Mucosa of gallbladder (tissue), 1 donor: ENCODE data around the gene EYS. TPM values are rescaled to one million over a fixed set of nuclear protein-coding genes. Genes with fewer than 3 reads are reported as not detected.
"Not testable (repeated sequence)": the region's sequence is repeated elsewhere in the genome, so short reads cannot be mapped to it uniquely, and the experiment has no call there.

ENCODE experiments used
- DNase-seq: peaks from one replicate; pipeline ENCODE4 v3.0.0-alpha.2; 2020; ENCODE audit warnings: low spot score
- total RNA-seq: library from RNA; stranded (reverse); gene quantifications from one replicate; pipeline ENCODE4 v1.2.1, GENCODE V29; 2021
- donor health status: DM: no; HTN: no; CAD: no.

The EYS gene
- total RNA-seq, 1 donor from 2014 or later, result not detected

DNA sequence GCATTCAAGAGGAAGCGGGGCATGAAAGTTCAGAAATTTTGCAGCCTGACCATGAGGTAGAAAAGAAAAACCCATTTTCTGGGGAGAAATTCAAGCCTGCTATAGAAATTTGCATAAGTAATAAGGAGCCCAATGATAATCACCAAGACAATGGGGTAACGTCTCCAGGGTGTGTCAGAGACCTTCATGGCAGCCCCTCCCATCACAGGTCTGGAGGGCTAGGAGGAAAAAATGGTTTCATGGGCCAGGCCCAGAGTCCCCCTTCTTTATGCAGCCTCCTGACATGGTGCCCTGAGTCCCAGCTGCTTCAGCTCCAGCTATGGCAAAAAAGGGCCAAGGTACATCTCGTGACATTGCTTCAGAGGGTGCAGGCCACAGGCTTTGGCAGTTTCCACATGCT is 618.5 kb downstream of the EYS start:
- no peak for DNase-seq

DNA sequence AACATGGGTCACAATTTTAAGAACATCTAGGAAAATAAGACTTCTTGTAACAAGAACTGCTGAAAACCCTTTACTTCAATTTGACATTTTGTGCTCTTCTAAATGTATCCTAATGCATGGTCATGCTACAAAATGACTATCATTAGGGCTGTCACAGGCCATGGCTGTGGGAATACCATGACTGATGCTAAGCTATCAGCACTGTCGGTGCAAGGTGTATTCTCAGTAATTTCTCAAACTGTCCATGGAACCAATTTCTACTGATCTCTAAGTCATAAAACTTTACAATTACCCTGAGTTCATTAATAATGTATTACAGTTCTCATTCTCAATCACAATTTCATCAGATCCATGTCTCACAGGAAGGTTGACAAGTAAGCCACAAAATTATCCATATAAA is 625.3 kb downstream of the EYS start:
- DNase-seq, result no peak

DNA sequence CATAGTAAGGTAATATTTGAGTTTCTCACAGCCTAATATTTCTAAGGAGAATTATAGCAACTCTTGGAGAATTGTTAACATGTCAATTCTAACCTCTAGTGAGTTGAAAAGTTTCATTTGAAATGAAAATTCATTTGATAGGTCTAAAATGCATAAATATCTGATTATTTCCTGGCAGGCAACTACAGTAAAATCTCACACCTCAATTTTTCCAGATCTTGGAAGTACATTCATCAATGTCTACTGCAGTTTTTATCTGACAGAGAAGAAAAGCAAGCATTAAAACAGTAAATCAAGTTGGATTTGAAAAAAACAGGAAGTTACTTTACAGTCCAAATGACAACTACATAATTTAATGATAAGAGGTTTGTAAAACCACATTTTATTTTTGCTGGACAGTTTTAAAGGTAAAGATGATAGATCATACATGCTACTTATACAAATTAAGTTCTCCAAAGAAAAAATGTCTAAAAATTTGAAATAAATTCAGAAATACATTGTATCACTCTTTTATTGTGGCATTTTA is 631.3 kb downstream of the EYS start:
- DNase-seq, result no peak

DNA sequence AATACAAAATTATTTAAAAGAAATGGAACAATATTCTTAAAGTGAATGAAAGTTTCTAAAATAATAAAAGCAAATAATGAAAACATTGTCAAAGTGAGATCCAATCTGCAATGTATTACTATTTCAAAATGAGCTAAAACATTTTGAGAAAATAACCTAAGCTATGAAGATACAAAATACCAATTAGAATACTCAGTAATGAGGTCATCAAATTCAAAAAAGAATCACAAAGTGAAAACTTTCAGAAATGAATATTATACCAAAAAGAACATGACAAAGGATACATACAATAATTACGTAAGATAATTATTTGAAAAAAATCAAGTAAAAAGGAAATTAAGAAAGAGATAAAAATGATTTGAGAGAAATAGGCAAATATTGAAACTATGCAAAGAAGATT is 634.5 kb downstream of the EYS start:
- no peak for DNase-seq

DNA sequence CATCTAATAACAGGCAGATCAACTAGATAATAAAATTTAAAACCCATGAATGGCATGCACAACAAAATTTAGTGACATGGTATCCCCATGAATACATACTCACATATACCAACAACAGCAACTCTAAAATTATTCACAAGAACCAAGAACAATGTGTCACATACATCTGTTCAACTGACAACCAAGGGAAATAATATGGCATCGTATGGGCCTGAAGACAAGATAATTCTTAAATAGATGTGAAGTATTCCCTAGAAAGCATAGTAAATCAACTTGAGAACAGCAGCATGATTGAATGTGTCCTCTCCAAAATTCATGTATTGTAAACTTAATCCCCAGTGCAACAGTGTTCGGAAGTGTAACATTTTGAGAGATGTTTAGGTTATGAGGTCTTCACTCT is 635.5 kb downstream of the EYS start:
- no peak for DNase-seq

DNA sequence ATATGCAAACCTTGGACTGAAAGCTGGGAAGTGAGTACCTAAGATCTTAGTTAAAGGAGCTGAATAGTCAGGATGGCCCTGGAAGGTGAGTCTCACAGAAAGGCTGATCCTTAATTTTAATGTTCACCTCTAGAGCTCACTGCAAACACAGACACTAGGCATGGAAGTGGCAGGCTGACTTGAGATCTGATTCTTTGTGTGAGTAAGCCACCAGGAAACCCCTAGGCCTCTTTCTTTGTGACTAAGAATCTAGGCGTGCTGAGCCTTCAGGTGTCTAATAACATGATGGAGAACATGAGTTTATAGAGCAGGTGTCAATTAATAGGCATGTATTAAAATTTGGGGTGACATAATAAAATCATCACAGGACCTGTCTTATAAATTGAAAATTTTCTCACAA is 642.2 kb downstream of the EYS start:
- no peak for DNase-seq

DNA sequence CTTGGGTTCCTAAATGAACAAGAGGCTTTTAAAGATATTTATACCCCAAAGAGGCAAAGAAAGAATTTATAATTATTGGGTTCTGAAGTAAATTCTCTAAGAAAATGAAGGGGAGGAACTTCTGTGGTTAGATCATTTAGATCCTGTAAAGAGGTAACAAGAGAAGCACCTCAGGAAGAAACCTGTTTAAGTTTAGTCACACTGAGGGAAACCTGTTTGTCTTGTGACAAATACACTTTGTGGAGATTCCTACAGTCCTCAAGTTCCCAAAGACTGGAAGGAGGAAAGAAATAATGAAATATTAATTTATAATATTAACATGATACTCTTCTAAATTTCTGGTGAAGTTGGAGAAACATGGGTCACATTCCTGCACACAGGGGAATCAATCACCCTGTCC is 647.5 kb downstream of the EYS start:
- no peak for DNase-seq

DNA sequence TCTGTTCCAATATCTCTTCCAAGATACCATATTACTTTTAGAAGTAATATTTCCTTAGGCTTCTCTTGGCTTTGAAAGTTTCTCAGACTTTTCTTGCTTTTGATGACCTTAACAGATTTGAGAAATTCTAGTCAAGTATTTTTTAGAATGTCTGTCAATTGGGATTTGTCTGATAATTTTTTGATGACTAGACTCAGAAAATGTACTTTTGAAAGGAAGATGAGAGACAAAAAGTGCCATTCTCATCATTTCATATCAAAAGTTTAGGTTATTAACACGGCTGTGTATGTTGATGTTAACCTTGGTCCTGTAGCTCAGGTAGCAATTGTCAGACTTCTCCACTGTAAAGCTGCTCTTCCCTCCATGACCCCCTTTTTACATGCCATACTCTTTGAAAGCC is 651.5 kb downstream of the EYS start:
- no peak for DNase-seq

DNA sequence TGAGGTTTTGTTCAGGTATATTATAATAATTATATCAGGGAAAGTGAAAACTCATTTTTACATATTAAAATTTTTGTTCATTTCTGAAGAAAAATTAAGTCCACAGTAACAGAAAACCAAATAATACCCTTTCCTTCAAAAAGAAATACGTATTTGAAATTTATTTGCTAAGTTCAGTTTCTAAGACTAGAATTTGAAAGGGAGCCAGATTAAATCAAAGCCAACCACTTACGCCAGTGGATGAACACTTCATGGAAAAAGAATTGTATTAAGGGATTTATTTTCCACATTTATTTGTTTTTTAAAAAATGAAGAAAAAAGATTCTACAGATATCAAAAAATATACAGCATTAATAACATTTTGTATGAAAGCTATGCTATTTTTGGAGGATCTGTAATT is 654.4 kb downstream of the EYS start:
- no peak for DNase-seq

DNA sequence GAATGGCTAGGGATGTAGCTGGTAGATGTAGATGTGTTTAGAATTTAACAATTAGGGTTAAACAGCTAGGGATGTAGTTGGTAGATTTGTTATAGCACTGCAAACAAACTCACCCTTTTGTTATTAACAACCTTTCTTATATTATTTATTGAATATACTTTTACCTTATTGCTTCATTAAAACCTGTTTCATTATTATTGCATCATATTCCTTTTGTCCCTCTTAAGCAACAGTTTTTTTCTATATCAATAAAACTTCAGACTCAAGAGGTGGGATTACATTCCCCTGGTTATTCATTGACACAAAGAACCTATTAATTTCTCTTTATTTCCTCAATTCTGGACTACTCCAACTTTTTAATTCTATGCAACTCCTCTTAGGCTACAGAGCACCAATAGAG is 661.2 kb downstream of the EYS start:
- no peak for DNase-seq

DNA sequence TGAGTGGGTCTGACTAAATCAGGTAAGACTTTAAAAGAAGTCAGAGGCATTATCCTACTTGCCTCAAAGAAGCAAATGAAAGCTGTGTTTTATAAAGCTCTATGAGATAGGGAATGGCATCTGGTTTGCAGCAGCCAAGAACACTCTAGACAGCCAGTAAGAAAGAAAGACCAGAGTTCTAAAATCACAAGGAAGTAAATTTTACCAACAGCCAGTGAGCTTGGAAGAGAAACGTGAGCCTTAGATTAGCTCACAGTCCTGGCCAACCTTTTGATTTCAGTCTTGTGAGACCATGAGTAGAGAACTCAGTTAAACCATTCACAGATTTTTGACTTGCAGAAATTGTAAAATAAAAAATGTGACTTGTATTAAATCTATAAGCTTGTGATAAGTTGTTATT is 693.0 kb downstream of the EYS start:
- DNase-seq, result no peak

DNA sequence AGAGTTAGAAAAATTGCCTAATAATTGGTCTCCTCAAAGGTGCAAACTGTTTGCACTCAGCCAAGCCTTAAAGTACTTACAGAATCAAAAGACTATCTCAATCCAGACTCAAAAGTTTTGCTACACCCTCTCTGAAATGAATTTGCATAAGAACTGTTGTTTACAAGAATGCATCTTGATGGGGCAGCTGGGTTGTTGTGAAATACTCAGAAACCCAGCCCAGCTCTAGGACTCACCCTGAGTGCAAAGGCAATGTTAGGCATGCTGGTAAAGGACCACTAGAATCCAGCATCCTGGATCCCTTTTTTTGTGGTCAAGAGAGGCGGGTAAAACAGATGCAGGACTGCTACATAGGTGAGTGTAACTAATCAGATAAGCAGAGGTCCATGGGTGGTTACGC is 700.2 kb downstream of the EYS start:
- no peak for DNase-seq

DNA sequence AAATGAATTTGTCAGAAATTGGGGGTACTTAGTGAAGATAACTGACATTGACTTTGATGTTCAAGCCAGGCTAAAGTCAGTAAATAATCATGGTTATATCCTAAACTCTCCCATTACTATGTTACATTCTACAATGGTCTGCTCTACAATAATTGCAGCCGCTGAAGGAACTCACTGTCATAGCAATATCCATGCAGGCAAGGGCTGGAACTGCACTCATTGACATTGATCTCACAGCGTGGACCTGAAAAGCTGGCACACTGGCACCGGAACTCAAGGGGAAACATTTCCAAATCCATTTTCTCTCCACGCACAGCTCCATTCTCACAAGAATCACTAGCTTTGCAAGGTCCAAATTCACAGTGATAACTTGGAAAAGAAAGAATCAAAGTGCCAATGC is 702.7 kb downstream of the EYS start:
- no peak for DNase-seq

DNA sequence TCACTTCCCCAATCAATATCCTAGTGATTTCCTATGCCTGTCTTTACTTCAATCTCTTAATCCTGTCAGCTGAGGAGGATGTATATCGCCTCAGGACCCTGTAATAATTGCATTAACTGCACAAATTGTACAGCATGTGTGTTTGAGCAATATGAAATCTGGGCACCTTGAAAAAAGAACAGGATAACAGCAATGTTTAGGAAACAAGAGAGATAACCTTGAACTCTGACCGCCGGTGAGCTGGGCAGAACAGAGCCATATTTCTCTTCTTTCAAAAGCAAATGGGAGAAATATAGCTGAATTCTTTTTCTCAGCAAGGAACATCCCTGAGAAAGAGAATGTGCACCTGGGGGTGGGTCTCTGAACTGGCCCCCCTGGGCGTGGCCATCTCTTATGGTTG is 704.1 kb downstream of the EYS start:
- not testable (repeated sequence) for DNase-seq

DNA sequence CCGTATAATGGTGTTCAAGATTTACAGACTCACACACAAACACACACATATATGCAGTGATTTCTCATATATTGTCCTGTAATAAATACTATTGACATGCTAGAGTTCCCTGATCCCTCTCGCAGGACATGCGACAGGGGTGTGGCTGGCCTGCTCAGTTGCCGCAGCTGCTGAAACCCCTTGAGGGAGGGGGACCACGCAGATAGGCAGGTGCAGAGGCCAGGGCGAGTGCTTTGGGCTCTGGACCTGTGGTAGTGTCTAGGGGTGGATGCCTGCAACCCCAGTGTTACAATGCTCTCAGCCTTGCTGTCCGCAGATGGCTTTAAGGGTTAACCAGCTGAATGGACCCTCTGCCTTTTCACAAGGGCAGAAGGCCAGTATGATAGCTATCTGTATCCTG is 706.2 kb downstream of the EYS start:
- no peak for DNase-seq

DNA sequence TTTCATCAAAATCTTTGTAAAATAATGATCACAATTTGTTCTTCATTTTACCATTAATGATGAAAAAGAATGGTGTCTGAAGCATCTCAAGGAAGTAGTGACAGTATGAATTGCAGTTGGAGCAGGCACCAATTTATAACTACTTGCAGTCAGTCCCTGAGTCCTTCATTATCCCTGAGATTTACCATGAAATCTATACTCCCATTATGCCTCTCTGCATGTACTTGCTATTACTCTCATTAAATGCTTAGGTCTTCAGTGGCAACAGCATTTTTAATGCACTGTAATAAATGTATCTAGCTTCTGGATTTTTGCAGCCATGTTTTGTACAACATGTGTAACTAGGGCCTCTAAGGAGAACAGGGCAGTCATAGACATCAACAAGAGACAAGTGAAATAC is 708.8 kb downstream of the EYS start:
- no peak for DNase-seq

DNA sequence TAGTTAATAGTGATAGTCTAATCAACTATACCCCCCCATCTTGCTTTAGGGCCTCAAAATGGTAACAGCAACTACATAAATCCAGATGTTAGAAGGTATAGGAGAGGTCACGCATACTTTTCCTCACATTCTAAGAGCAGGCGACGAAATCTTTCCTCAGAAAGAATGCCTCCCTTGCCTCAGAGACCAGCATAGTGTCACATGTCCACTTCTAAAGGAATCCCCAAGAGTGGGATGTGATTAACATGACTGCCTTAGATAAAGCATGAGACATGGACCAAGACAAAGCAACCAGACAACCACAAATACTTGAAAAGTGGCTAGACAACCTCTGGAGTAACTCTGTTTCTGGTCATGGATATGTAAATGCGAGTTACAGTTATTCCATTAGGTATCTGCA is 710.7 kb downstream of the EYS start:
- no peak for DNase-seq

DNA sequence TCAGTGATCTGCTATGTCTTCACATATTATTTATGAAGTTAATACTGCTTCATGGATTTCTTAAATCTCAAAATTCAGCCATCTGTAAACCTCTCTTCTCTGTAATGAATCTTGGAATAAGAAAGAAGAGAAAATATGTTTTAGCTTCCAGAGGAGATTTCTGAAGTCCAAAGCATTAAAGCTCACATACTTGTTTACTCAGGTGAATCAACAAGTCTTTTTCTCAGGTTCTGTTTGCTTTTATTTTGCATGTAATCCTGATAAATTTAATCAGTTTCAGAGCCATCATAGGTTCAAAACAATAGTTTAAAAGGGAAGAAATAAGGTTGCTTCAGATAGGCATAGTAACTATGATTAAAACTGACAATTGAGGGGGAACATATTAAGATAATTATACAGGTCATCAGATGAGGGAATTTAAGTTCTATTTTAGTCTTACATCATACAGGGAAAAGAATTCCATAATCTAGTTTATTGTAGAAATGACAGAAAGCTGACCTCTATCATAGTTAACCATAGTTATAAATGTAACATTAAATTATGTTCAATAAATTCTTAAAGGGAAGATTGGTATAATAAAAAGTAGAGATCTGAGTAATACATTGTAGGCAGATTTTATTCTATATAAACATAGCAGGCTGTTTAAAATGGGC is 716.2 kb downstream of the EYS start:
- no peak for DNase-seq

DNA sequence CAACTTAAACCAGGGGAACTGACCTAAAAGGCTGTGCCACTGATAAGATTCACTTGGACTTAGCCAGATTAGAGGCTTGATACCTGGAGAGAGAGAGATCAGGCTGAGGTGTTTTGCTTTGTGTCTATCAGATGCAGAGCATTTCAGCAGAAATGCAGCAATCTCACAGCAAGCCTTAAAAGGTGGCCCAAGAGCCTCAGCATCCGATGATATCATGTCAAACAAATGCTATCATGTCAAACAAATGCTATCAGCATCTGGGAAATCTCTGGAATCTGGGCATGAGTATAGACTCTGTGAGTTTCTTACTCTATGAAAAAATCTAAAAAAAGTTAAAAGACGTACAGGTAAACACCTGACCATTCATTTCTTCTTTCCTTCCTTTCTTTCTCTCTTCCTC is 718.9 kb downstream of the EYS start:
- no peak for DNase-seq

DNA sequence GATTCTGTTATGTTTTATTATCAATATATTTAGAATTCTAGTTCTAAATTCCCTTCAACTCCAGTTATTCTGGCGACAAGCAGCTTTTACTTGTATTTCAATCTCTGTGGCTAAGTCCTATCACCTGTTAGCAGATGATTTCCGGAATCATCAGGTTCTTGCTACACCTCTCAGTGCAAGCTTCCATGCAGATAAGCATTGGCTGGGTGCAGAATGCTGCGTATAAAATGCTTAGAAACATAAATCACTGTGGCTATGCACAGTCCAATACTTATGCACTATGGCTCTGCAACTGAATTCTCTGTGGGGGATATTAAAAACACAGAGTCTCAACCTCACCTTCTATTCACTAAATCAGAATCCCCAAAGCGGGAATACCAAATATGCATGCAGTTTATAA is 720.0 kb downstream of the EYS start:
- no peak for DNase-seq

DNA sequence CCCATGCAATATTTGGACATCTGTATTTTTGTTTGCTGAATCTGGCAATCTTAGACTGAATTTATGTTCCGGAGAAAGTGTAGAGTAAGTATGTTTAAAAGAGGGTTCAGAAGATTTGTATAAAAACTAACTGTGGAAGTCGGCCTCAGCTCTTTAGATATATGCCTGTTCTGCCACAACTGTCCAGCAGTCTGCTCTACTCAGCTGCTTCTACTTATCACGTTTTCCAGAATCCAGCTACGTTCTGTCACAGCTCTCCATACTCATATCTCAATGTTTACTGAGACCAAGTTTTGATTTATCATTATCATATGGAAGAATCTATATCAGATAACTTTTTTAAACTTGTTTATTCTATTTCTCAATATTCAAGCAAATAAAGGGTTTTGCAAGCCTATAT is 721.3 kb downstream of the EYS start:
- DNase-seq, result no peak

DNA sequence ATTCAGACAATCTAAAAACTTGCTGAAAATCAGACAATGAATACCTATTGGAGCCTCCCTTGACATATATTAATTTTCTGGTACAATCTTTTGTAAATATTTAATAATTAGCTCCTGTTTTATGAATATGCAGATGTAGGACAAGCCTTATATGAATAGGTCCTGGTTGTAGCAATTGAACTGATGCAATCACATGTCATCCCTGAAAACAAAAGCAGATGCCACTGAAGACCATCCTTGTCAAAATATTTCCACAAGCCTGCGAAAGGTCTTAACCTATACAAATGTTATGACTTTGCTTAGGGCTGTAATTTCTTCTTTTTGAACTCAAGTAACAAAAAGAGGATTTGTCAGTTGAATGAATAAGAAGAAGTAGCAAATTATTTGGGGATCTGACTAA is 722.1 kb downstream of the EYS start:
- no peak for DNase-seq

DNA sequence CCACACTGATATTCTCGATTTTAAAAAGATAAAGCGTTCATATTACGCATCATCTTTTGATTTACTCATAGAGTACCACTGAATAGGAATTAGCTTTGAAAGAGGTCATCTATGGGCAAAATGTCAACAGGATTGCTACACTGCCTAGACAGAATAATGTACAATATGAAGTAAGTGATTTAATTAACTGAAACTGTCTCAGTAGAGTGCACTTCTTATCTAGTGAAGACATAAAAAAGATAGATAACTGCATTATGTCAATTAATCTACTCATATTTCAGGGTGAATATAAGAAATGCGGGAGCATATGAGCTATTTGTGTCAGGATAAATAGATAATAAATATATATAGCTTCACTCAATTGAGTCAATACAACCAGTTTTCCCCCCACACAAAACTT is 723.9 kb downstream of the EYS start:
- DNase-seq, result no peak

DNA sequence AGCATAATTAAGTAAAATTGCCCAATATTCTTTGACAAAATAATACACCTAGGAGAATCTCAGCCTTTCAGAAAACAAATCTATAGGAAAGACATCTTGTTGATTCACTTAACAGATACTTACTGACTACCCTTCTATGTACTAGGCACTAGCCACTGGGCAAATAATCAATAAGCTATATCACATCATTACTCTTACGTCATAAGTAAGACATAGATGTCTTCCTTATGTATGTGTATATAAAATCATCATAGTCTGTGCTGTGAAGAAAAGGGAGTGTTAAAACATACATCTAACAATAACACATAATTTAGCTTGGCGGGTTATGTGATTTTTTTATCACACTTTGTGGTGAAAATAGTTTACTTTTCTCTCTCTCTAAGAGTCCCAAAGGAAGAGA is 733.9 kb downstream of the EYS start:
- no peak for DNase-seq
